Stimulated activated CD8-positive, alpha-beta memory T cell treated with anti-CD3 and anti-CD28 coated beads, Interleukin-12 subunit alpha, Interleukin-12 subunit beta, amount 100 ng/mL, for 1 hour (primary cell): ENCODE data around the gene NR2F6.
A peak's percentile ranks its signal among the peaks of the same experiment; 100 is the strongest.
"Not testable (repeated sequence)": the region's sequence is repeated elsewhere in the genome, so short reads cannot be mapped to it uniquely, and the experiment has no call there.

Experiments used
- DNase-seq: peaks from one replicate; pipeline ENCODE4 v3.0.0-alpha.2; 2020; ENCODE audit warnings: low read depth

The NR2F6 gene

DNA sequence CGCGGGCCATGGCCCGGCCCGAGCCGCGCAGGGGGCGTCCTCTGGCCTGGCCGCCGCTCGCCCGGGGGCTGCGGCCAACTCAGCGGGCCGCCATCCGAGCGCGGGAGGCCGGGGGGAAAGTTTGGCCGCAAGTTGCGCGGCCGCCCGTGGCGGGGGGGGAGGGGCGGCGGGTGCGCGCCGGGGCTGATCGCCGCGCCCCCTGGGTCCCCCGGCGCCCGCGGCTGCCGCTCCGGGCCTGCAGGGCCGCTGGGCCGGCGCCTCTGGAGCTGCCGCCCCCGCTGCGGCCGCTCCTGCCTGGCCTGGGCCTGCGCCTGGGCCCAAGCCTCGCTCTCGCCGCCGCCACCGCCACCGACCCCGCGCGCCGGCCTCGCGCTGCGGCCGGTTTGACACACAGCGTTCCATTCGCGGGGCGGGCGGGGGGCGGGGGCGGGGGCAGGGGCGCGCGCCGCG, at the start of gene NR2F6:
TSS of gene NR2F6 (minus strand) at position 385 of the 450 bp plus-strand sequence. CDS start 699 bp downstream, outside the sequence.
- DNase-seq: no peak

DNA sequence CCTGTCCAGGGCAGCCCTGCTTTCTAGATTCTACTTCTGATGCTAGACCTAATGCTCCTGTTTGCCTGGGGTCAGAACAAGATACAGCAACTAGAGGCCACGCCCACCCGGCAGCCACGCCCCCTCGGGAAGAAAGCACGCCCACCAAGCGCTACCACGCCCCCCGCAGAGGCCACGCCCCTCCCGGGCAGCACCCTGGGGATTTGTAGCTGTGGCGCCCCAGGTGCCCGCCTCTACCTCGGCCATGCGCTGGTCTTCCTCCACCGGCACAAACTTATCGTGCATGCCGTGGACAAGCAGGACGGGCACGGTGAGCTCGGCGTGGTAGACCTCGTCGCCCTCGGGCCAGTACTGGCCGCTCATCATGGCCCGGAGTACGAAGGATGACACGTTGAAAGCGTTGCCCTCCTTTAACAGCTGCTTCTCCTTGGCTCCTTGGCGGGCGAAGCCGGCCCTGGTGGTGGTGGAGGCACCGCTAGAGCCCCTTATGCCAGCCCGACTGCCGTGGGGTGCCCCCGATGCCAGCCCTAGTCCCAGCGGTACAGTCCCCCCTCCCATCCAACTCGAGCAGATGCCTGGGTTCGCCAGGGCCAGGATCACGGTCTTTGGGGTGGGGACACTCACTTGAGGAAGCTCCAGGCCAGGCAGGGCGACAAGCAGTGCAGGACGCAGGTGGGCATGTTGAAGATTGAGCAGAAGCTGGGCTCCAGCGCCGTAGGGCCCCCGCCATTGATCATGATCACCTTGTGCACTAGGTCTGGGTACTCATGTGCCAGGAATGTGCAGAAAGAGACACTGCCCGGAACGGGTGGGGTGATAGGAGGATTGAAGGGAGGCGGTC, 48.6 kb upstream of the NR2F6 start:
- no peak for DNase-seq

DNA sequence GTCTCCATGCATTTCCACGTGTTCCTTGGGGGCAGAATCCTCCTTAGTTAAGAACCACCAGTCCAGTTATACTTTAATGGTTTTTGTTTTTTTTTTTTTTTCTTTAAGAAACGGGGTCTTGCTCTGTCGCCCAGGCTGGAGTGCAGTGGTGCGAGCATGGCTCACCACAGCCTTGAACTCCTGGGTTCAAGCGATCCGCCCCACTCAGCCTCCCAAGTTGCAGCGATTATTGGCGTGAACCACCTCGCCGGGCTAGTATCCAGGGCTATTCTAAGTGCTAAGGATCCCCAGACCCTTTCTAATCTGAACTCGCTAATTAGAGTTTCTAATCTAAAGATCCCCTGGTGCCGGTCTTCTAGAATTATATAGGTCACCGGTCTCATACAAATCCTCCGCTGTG, 47.9 kb upstream of the NR2F6 start:
- no peak for DNase-seq

DNA sequence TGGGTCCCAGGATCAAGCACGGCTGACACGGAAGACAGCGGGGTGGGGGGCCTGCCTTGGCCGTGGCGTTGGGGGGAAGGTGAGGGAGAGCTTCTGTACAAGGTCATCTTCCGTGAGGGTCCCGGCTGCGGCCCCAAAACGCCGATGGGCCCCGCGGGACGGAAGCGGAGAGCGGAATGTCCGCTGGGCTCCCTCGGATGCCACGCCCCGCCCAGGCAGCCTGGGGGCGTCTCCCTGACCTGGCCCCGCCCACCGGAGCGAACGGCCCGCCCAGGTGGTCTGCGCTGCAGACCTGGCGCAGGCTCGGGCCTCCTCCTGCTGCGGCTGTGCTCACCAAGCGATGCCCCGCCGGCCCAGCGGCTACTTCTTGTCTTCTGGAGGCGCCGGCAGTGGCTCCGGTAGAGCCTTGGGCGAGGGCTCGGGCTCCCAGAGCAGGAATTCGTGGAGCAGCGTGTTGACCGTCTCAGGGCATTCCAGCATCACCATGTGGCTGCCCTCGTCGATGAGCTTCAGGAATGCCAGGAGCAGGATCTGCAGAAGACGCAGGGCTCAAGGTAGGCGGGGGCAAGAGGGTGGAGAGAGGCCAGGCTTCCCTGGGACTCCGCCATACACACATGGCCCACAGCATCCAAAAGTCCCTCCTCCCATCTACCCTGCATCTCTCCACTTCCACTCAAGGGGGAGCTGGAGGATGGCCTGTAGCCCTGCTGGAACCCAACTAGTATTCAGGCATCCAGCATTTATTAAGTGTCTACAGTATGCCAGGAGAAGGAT, 46.8 kb upstream of the NR2F6 start:
- DNase-seq: peak; percentile 53

DNA sequence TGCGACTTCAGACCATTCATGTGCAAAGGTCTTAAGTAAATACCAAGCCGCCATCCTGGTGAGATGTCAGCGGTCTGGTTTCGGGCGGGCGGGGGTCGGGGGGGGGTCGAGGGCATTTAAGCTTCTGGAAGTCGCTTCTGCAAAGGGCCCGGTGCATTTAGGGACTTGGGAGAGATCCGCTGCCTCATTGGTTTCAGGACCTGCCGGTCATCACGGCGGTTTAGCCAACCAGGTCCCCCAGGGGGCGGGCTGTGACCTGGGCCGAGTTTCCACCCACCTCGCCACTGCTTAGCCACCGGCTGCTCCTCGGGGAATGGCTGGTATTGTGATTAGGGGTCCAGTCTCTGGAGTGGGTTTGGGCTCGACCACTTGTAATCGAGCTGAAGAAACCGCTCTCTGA, 43.8 kb upstream of the NR2F6 start:
- no peak for DNase-seq

DNA sequence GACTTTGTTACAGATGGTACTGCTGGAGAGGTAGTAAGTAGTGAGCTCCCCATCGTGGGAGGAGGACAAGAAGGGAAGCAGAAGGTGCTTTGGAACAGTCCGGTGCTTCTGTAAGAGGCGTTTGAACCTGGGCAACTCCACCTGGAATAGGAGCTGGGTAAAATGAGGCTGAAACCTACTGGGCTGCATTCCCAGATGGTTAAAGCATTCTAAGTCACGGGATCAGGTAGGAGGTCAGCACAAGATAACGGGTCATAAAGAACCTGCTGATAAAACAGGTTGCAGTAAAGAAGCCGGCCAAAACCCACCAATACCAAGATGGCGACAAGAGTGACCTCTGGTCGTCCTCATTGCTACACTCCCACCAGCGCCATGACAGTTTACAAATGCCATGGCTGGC, 41.0 kb upstream of the NR2F6 start:
- no peak for DNase-seq

DNA sequence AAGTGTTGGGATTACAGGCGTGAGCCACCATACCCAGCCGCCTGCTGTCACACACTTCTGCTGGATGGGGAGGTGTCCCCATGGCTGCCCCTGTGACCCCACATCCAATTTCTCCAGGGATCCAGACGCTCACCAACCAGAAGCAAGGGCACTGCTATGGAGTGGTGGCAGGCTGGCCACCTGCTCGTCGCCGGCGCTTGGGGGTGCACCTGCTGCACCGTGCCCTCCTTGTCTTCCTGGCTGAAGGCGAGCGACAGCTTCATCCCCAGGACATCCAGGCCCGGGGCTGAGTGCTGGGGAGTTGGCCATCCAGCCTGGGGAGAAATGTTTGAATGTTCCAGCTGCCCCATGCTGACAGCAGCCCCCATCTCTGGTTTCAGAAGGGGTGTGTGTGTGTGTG, 40.5 kb upstream of the NR2F6 start:
- no peak for DNase-seq

DNA sequence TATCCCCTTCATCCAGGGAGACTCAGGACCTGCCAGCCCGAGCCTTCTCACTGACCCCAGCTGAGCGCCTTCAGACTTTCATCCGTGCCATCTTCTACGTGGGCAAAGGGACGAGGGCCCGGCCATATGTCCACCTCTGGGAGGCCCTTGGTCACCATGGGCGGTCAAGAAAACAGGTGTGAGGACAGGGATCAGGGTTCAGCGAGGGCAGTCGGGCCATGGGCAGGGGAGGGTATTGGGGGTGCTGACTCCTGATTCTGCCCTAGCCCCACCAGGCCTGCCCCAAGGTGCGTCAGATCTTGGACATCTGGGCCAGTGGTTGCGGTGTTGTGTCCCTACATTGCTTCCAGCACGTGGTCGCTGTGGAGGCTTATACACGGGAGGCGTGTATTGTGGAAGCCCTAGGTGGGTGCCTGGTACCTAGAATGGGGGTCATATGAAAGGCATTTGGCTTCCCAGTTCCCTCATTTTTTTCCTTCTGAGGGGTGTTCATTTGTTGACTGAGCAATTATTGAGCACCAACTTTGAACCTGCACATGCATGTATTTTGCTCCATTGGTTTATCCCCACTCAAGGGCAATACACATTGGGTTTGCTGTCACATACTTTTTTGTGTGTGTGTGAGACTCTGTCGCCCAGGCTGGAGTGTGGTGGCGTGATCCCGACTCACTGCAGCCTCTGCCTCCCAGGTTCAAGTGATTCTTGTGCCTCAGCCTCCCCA, 39.9 kb upstream of the NR2F6 start:
- DNase-seq: no peak

DNA sequence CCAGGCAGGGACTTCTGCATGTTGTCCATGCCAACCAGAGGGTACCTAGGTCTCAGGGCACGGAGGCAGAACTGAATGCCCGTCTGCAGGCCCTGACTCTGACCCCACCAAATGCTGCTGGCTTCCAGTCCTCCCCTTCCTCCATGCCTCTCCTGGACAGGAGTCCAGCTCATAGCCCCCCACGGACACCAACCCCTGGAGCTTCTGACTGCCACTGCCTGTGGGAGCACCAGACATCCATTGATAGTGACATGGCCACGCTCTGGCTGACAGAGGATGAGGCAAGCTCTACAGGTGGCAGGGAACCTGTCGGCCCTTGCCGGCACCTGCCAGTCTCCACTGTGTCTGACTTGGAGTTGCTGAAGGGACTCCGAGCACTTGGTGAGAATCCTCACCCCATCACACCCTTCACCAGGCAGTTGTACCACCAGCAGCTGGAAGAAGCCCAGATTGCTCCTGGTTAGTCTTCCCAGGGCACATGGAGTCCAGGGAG, 37.8 kb upstream of the NR2F6 start:
- DNase-seq: no peak

DNA sequence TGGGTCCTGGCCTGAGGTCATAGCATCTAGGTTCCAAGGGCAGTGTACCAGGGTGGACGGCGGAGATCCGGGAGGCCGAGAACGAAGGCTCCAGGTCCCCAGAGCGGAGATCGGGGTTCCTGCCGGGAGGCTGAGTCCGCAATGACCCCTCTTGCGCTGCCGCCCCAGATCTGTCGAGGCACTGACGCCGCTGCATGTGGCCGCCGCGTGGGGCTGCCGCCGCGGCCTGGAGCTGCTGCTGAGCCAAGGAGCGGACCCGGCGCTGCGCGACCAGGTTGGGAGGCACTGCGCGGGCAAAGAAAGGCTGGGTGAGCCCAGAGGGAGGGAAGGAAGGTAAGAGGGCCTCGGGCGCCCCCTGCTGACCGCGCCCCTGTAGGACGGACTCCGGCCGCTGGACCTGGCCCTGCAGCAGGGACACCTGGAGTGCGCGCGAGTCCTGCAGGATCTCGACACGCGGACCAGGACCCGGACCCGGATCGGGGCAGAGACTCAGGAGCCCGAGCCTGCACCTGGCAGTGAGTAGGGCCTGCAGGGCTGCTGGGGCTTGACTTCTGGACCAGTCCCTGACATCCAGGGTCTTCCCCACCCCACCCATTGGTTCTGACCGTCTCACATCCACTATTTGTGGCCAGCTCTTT, 36.9 kb upstream of the NR2F6 start:
- DNase-seq: peak; percentile 65

DNA sequence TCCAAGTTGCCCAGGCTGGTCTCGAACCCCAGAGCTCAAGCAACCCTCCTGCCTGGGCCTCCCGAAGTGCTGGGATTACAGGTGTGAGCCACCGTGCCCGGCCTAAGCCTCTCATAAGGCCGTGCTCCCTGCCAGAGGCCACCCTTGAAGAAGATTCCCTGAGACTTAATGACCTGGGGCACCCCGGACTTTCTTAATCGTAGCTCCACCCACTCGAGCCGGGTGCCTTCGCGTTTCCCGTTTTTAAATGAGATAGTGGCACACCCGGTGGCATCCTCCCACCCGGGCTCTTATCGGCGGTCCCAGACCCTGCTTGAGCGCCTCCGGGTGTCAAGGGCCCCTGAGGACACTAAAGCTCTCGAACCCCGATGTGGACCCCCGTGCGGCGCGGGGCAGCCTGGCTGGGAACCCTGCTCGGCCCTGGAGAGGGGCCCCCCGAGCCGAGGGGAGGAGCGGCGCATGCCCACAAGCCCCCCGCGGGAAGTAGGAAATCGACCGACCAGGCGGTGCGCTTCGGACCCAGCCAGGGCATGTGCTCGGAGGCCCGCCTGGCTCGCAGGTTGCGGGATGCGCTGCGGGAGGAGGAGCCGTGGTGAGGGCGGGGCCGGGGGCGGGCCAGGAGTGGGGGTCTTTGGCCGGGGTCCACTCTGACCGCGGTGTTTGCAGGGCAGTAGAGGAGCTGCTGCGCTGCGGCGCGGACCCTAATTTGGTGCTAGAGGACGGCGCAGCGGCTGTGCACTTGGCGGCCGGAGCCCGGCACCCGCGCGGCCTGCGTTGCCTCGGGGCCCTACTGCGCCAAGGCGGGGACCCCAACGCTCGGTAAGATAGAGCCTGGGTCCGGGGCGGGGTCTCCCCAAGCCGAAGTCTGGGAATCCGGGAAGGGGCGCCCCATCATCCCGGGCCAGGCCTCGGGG, 35.9 kb upstream of the NR2F6 start, which contains the start of gene ANKLE1:
TSS of gene ANKLE1 (plus strand) at position 511 of the 914 bp plus-strand sequence. CDS start at position 531, 20 bp downstream.
- DNase-seq: no peak

DNA sequence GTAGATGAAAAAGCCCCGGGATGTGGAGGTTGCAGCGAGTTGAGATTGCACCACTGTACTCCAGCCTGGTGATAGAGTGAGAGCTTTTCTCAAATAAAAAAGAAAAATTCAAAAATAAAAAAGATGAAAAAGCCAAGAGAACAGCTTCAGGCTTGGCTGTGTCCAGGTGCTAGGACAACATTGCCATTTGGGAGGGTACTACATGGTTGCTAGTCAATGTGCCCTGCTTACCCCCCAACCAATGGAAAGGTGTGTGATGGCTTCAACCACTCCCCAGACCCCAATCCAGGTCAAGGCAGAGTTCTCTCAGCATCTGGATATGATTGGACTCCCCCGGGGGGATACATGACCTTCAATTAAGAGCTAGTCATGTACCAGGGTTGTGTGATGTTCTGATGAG, 33.7 kb upstream of the NR2F6 start:
- DNase-seq: no peak

DNA sequence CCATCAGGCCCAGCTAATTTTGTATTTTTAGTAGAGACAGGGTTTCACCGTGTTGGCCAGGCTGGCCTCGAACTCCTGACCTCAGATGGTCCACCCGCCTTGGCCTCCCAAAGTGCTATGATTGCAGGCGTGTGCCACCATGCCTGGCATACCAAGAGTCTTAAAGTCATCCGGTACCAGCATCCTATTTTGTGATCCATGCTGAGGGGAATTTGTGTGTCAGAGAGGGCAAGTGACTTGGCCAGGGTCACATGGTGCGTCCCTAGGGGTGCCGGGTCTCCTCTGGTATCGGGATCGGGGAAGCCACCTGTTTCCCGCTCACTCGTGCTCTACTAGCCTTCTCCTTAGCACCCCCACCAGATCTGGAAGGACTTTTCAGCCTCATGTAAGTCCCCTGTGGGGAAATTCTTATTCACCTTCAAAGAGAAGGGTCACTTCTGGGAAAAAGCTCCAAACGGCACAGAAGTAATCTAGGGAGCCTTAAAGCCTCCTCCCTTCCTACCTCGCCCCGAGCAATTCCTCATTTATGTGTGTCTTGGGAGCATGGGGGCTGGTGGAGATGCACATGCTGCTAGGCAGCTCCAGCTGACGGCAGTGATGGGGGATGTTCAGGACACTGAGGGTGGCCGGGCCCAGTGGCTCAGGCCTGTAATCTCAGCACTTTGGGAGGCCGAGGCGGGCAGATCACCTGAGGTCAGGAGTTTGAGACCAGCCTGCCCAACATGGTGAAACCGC, 29.9 kb upstream of the NR2F6 start:
- DNase-seq: no peak

DNA sequence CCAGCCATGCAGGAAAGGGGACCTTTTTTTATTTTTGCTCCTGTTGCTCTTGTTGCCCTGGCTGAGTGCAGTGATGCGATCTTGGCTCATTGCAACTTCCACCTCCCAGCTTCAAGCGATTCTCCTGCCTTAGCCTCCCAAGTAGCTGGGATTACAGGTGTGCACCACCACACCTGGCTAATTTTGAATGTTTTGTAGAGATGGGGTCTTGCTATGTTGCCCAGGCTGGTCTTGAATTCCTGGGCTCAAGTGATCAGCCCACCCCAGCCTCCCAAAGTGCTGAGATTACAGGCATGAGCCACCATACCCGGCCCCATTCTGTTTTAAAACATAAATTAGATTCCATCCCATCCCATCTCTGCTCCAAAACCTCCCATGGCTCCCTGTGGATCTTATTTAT, 29.2 kb upstream of the NR2F6 start:
- DNase-seq: not testable (repeated sequence)

DNA sequence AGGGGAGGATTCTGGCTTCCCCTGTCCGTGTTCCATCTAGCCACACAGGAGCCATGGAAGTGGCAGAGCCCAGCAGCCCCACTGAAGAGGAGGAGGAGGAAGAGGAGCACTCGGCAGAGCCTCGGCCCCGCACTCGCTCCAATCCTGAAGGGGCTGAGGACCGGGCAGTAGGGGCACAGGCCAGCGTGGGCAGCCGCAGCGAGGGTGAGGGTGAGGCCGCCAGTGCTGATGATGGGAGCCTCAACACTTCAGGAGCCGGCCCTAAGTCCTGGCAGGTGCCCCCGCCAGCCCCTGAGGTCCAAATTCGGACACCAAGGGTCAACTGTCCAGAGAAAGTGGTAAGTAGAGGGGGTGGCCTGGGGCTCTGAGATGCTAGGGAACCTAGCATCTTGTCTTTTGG, 23.0 kb upstream of the NR2F6 start:
- DNase-seq: no peak

DNA sequence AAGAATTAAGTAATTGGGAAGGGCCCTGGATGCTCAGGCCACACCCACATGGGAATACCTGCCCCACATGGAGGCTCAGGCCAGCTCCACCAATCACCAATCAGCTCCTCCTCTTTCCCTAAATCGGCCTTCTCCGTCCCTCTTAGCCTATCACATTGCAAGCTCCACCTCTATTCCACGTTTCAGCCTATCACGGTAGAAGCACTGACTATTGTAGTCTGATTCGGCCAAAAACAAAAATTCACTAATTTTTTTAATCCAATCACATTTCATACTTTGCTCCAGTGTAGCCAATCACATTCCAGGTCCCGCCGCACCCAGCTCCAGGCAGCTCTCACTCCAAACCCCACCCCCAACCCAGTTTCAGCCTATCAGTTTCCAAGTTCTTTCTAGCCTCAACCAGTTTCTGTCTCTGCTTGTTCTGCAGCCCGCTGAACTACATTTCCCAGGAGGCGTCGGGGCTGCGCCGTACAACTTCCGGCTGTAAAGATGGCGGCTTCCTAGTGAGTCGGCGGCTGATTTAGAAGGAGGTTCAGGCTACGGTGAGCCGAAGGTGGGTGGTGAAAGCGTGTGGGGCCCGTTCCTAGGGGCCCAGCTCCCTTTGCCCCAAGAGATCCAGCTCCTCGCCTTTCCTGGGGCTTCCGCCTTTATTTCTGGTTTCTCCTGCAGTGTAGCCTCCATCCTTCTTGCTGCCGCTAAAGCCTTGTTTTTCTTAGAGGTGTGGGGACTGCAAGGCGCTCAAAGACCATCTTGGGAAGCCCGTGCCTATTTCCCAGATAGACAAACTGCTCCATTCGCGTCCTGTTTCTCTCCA, 21.5 kb upstream of the NR2F6 start, which contains the start of gene BABAM1:
TSS of gene BABAM1 (plus strand) at position 469 of the 814 bp plus-strand sequence. CDS start 1,364 bp downstream, outside the sequence.
- DNase-seq: peak; percentile 86

DNA sequence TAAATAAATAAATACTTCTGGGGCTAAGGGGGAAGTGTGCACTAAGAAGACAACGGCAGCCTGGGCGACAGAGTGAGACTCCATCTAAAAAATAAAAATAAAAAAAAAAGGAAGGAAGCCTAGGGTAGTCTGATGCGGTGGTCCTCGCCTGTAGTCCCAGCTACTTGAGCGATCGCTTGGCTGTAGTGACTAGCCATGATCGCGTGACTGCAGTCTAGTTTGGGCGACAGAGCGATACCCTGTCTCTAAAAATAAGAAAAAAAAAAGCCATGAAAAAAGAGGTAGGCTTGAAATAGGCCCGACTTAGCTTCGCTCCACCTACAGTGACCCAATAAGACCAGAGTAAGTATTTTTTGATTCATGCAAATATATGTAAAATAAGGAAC, 20.9 kb upstream of the NR2F6 start:
- no peak for DNase-seq

DNA sequence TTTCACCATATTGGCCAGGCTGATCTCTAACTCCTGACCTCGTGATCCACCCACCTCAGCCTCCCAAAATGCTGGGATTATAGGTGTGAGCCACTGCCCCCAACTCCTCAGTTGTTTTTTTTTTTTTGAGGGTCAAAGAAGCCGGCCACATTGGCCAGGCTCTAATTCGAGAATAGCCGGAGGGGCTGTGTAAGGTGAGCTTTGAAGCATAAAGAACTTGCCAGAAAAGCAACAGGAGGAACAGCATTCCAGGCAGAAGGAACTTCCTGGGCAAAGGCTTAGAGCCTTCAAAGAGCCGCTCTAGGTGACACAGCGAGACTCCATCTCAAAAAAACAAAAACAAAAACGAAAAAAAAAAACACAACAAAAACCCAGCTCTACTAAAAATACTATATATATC, 20.3 kb upstream of the NR2F6 start:
- no peak for DNase-seq

DNA sequence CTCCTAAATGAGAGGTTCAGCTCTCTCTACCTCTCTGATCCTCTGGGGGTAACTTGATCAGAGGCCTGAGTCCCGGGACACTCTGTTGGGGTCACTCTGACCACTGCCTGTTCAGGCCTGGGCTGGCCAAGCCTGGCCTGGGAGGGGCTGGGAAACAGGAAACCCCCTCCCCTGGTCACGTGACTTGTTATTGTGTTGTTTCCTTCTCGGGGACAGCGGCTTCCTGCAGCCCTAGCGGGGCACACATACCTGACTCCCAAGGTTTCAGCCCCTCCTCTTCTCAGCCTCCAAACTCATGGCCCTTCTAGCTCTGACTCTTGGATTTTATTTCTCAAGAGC, 18.9 kb upstream of the NR2F6 start, which contains the start of gene USHBP1:
TSS of gene USHBP1 (minus strand) at position 105 of the 339 bp plus-strand sequence. CDS start 446 bp downstream, outside the sequence.
- no peak for DNase-seq
